ENCODE results near the gene ATP8B4. TPM values are rescaled to one million over a fixed set of nuclear protein-coding genes. Genes with fewer than 3 reads are reported as not detected.

ATP8B4 gene
- total and polyA plus RNA-seq, 10 of the 15 experiments (the other 5 are each of a cell fraction or from before 2014, with no cell fraction given), result 0.02 to 0.94 (median 0.19) TPM

GRCh38 chr15:50123861-50124557 is 5.0 kb upstream of the ATP8B4 start:
- Histone ChIP-seq H3K4me3 (no peak overlapping the region), H3K9ac (ENCODE audit: control insufficient read depth, insufficient read depth, low read length) (no peak overlapping the region), H3K79me2 (ENCODE audit: control insufficient read depth, insufficient read depth, low read length) (no peaks in the 10 kb centered on the region), H3K4me1 (ENCODE audit: control insufficient read depth, insufficient read depth, low read length) (no peaks in the 10 kb centered on the region), H2AFZ (ENCODE audit: control insufficient read depth, low read depth, low read length) (no peak overlapping the region), H3K27ac (ENCODE audit: control insufficient read depth, insufficient read depth) (no peak overlapping the region), H3K4me2 (ENCODE audit: control insufficient read depth, insufficient read depth) (no peak overlapping the region), H3K36me3 (ENCODE audit: control insufficient read depth in 2 of 2, insufficient read depth in 2 of 2, low read length in 1 of 2) (no peaks in the 10 kb centered on the region), H4K20me1 (ENCODE audit: control insufficient read depth, insufficient read depth) (no peaks in the 10 kb centered on the region), H3K27me3 (replicated peaks in 1 of 2; ENCODE audit: control insufficient read depth in 2 of 2, insufficient read depth in 2 of 2, low read length in 1 of 2) (peaks cover 0 to 3% of the 10 kb centered on the region in 2 experiments; a peak in 1 of 4 replicates), H3K9me3 (replicated peaks; ENCODE audit: control insufficient read depth, insufficient read depth, low read length) (no peaks in the 10 kb centered on the region; the same call in 2 of the 3 replicates)
- in situ Hi-C loops (cut with MboI), result no loop called here
- intact Hi-C loops (cut with micrococcal nuclease; ENCODE audit: unreplicated experiment), result no loop called here
- ChIA-PET CTCF (interaction anchor here (0.6 kb wide), 1 partner anchor 1593 kb away, joined by 3 read pairs; no protein-coding TSS in a partner anchor), POLR2A (no interaction called here), RAD21 (ENCODE audit: unreplicated experiment) (no interaction called here), SMC1A (ENCODE audit: uncharacterized antibody, unreplicated experiment) (interaction anchor here (1.1 to 1.4 kb wide), 2 partner anchors 52 to 114 kb away, joined by 3 to 4 read pairs; no protein-coding TSS in a partner anchor)
- no peak for TF ChIP-seq CEBPZ (IDR thresholded peaks at IDR 0.05; ENCODE audit: low read depth, low read length)
- TF ChIP-seq ZNF274 (IDR thresholded peaks at IDR 0.05; ENCODE audit: insufficient read depth, insufficient read length), result no peak
- no peak for TF ChIP-seq MYC (IDR thresholded peaks at IDR 0.05; ENCODE audit: insufficient read depth, insufficient read length, insufficient replicate concordance, low read length, severe bottlenecking)
- no peak for TF ChIP-seq SMARCA5 (IDR thresholded peaks at IDR 0.05)
- TF ChIP-seq MLLT1 (IDR thresholded peaks at IDR 0.05), result no peak
- no peak for TF ChIP-seq NBN (IDR thresholded peaks at IDR 0.05)
- no peak for TF ChIP-seq NFXL1 (IDR thresholded peaks at IDR 0.05; ENCODE audit: borderline replicate concordance)
- no peak for TF ChIP-seq RUNX3 (IDR thresholded peaks at IDR 0.05; ENCODE audit: low read length)
- TF ChIP-seq CEBPB (IDR thresholded peaks at IDR 0.05; ENCODE audit: borderline replicate concordance in 1 of 2, low read depth in 2 of 2, low read length in 2 of 2), result no peak
- no peak for TF ChIP-seq SMAD1 (IDR thresholded peaks at IDR 0.05; ENCODE audit: low read depth, partially characterized antibody)
- TF ChIP-seq SUZ12 (IDR thresholded peaks at IDR 0.05; ENCODE audit: unreplicated experiment), result no peak
- TF ChIP-seq MXI1 (IDR thresholded peaks at IDR 0.05; ENCODE audit: low read depth, low read length), result no peak
- TF ChIP-seq EED (IDR thresholded peaks at IDR 0.05; ENCODE audit: low read depth), result no peak
- TF ChIP-seq MEF2A (IDR thresholded peaks at IDR 0.05; ENCODE audit: insufficient read depth, low read depth, low read length), result no peak
- no peak for TF ChIP-seq FOS (IDR thresholded peaks at IDR 0.05; ENCODE audit: borderline replicate concordance, extremely low read depth, insufficient read length)
- no peak for TF ChIP-seq CTCF (IDR thresholded peaks at IDR 0.05 in 2 of 3, conservative IDR thresholded peaks at IDR 0.05 in 1 of 3; ENCODE audit: control insufficient read depth in 2 of 3, extremely low read depth in 1 of 3, insufficient read depth in 1 of 3, low read depth in 3 of 3, low read length in 3 of 3)
- WGBS (ENCODE audit: insufficient coverage, insufficient replicate concordance, low lambda C conversion rate, missing lambda C conversion rate), result 1% methylated on average over 4 of the region's 4 CpGs
- ATAC-seq (no peak), FAIRE-seq (no peak), DNase-seq (ENCODE audit: low read depth, low spot score) (no peak)
- no TSS peak for BruUV-seq (replicated peaks)

Measured in GM12878 (cell line).